NCI-H2196 (cell line): ENCODE results near the gene CDCA4.
"Not testable (repeated sequence)": the region's sequence is repeated elsewhere in the genome, so short reads cannot be mapped to it uniquely, and the experiment has no call there.

Experiments
- DNase-seq: peaks from one replicate; lab custom pipeline; 2025; ENCODE audit not compliant: unreplicated experiment; lab: John Stamatoyannopoulos, UW

The CDCA4 gene

DNA sequence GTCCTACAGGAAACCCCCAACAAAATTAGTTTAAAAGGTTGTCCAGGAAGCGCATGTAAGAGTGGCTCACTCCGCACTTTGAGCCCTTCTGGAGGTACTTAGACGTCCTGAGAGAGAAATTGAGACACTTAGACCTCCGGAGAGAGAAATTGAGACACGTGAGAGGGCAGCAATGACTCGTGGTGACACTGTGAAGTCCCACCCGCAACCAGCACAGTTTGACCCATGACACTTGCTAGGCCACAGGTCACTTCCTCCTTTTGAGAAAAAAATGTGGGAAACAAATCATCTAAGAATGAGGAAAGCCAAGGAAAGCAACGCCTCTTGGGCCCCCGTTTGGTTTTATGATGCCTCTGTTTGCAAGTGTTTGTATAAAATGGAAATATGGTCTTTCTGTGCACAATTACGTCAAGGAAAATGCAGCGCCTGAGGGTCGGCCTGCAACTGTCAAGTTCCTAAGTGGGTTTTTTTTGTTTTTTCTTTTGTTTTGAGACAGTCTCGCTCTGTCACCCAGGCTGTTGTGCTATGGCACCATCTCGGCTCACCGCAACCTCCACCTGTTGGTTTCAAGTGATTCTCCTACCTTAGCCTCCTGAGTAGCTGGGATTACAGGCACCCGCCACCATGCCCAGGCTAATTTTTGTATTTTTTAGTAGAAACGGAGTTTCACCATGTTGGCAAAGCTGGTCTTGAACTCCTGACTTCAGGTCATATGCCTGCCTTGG, 13.6 kb upstream of the CDCA4 start:
- no peak for DNase-seq

DNA sequence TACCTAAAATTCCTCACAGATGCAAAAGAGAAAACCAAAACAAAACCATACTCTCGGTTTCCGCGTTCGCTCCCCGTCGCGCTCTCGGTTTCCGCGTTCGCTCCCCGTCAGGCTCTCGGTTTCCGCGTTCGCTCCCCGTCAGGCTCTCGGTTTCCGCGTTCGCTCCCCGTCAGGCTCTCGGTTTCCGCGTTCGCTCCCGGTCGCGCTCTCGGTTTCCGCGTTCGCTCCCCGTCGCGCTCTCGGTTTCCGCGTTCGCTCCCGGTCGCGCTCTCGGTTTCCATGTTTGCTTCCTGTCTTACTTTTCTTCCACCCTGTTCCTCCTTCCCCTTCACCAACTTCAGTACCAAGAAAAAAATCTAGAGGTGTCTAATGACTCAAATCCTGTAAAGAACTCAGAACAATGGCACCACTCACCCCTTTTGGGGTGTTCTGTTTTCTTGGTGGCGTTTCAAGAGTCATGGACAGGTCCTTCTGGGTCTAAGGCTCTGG, 12.6 kb upstream of the CDCA4 start:
- DNase-seq, result not testable (repeated sequence)

DNA sequence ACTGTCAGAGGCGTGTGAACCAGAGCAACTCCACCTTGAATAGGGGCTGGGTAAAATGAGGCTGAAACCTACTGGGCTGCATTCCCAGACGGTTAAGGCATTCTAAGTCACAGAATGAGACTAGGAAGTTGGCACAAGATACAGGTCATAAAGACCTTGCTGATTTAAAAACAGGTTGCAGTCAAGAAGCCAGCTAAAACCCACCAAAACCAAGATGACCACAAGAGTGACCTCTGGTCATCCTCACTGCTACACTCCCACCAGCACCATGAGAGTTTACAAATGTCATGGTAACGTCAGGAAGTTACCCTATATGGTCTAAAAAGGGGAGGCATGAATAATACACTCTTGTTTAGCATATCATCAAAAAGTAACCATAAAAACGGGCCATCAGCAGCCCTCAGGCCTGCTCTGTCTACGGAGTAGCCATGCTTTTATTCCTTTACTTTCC, 11.6 kb upstream of the CDCA4 start:
- DNase-seq, result peak; percentile 9

DNA sequence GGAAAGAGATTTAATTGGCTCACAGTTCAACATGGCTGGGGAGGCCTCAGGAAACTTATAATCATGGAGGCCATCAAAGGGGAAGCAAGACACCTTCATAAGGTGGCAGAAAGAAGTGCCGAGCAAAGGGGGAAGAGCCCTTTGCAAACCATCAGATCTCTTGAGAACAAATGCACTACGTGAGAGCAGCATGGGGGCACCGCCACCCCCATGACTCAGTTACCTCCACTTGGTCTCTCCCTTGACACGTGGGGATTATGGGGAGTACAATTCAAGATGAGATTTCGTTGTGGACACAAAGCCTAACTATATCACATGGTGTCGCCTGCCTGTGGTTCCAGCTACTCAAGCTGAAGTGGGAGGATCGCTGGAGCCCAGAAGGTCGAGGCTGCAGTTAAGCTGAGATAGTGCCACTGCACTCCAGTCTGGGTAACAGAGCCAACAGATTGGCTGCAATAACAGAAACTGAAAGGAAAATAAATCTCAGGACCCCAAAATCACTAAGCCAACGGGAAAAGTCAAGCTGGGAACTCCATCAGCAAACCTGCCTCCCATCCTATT, 10.0 kb upstream of the CDCA4 start:
- DNase-seq, result no peak

DNA sequence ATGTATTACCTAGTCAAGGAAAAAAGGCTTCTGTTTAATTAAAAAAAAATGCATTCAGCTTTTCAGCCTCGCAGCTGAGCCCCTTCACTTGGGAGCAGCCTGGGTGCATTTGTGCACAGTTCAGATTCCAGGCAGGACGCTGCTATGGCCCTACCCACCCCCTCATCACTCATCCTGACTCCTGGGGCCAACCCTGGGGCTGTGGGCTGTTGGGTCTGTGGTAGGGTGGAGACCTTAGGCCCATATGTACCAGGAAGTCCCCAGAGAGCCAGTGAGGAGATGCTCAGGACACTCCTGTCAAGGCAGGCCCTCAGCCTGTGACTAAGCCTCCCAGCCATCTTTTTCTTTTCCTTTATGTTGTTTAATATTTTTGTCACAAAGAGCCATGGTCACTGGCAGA, 9.3 kb upstream of the CDCA4 start:
- DNase-seq, result no peak

DNA sequence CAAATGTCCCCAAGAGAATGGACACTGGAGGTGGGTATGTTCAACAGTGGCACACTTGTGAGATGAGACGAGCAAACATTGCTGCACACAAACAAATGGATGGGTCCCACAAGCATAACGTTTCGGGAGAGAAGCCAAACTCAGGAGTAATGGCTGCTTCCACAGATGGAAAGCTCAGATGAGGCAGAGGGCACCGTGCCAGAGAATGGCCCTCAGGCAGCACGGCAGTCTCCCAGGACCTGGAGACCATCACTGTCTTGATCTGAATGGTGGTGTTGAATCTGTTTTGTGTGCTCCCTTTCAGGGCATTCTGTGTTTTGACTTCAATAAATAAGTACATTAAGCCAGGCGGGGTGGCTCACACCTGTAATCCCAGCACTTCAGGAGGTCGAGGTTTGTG, 8.5 kb upstream of the CDCA4 start:
- no peak for DNase-seq

DNA sequence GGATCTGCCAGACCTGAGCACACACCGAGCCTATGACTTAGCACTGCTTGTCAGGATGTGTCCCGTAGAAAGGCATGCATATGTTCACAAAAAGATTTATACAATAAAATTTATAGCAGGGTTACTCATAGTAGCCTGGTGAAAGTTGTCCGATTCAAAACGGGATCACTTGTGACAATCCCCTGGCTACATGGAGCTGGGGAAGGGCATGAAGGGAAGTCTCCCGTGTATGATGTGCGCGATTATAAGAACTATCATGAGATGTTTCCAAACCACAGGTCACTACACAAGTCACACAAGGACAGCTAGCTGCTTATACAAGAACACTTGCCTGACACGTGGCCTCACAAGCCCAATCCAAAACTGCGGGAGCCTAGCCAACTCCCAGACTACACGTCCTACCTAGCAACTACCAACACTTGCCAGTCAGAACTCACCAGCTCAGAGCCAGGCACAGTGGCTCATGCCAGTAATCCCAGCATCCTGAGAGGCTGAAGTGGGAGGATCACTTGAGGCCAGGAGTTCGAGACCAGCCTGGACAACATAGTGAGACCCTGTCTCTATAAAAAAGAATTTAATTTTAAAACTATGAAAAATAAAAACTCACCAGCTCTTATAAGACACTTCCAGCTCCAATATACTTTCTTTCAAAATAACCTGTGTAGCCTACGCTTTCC, 7.5 kb upstream of the CDCA4 start:
- no peak for DNase-seq

DNA sequence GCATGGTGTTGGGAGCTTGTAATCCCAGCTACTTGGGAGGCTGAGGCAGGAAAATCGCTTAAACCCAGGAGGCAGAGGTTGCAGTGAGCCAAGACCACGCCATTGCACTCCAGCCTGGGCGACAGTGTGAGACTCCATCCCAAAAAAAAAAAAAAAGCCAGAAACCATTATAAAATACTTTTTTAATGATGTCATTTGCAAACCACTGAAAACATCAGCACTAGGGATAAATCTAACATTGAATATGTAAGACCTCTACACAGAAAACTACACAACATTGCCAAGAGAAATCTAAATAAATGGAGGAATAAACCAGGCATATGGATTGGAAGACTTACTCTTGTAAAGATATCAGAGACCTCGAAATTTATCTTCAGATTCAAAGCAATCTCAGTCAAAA, 6.8 kb upstream of the CDCA4 start:
- DNase-seq, result not testable (repeated sequence)

DNA sequence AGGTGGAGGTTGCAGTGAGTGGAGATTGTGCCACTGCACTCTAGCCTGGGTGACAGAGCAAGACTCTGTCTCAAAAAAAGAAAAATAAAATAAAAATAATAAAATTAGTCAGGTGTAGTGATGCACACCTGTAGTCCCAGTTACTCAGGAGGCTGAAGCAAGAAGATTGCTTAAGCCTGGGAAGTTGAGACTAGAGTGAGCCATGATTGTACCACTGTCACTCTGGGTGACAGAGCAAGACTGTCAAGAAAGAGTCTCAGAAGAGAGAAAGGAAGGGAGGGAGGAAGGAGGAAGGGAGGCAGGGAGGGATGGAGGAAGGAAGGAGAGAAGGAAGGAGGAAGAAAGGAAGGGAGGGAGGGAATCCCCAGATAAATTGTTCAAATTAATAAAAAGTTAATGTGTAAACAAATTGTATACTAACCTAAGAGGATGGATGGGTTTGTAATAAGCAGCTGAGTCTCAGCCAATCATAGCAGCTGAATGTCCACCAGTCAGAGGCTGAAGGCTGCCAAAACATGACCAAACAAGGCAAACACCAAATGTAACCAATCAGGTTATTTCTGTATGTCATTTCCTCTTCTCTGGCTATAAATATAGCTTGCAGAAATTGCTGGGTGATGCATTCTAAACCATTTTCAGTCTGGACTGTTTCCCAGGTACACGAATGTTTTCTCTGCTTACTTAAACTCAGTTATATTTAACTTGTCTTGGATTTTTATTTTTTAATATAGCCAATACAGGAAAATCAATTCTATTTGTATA, 6.1 kb upstream of the CDCA4 start:
- no peak for DNase-seq

DNA sequence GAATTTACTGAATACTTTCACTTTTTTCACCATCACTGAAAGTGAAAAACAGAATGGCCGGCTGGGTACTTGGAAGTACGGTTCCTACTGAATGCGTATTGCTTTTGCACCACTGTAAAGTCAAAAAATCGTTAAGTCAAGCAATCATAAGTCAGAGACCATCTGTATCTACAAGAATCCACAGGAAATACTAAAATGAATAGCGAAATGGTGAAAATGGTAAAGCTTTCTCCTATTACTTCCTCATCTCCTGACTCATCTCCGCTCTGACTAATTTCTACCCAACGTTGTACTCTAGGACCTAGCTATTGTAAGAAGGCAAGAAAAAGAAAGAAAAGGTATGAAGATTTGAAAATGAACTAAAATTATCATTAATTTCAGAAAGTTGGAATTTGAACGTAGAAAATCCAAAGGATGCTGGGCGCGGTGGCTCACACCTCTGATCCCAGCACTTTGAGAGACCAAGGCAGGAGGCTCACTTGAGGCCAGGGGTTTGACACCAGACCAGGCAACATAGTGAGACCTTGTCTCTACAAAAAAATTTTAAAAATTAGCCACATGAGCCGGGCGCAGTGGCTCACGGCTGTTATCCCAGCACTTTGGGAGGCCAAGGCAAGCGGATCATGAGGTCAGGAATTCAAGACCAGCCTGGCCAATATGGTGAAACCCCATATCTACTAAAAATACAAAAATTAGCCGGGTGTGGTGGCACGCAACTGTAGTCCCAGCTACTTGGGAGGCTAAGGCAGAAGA, 5.3 kb upstream of the CDCA4 start:
- no peak for DNase-seq

DNA sequence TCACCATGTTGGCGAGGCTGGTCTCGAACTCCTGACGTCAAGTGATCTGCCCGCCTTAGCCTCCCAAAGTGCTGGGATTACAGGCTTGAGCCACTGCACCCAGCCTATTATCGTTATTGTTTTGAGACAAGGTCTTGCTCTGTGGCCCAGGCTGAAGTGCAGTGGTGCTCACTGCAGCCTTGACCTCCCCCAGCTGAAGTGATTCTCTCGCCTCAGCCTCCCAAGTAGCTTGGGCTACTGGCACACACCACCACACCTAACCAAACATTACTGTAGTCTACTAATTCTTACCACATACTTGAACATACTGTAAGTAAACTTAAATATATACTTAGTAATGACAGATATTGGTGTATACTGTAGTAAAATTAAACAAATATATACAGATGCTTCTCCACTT, 4.5 kb upstream of the CDCA4 start:
- no peak for DNase-seq

DNA sequence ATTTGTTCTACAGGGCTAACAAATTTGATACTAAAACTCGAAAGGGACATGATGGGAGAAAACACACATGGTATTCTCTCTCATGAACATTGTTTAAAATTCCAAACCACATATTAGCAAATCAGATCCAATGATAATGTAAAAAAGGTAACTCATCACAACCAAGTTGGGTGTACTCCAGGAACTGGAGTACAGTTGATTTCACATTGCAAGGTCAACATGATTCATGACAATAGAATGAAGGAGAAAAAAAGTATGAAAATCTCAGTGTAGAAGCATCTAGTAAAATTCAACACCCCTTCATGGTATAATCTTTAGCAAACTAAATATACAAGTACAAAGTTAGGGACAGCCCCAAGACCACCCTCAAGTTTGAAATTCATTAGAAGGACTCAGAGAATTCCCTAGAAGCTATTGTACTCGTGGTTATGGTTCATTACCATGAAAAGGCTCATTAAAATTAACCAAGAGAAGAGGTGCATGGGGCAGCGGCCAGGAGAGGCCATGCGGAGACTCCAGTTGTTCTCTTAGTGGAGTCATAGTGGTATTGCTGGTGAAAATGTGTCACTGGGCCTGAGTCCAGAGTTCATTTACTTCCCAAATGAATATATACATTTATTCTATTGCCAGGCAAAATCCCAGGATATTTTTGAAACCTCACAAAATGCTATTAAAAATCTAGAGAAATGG, 3.1 kb upstream of the CDCA4 start:
- no peak for DNase-seq

DNA sequence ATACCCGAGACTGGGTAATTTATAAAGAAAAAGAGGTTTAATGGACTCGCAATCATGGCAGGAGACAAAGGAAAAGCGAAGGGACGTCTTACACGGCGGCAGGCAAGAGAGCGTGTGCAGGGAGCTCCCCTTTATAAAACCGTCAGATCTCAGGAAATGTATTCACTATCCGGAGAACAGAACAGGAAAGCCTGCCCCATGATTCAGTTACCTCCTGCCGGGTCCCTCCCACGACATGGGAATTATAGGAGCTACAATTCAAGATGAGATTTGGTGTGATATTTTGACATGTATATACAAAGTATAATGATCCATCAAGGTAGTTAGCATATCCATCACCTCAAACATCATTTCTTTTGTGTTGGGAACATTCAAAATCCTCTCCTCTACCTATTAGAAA, 2.3 kb upstream of the CDCA4 start:
- no peak for DNase-seq

DNA sequence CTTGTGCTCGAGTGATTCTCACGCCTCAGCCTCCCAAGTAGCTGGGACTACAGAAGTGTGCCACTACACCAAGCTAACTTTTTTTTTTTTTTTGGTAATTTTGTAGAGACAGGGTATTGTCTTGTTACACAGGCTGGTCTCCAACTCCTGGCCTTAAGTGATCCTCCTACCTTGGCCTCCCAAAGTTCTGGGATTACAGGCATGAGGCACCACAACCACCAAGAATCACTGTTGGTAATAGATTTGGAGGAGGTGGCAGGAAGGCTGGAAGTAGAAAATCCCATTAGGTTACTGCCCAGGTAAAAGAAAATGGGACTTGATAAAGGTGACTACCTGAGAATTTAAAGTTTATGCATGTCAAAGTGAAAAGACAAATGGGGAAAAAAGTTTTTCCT, 1.4 kb upstream of the CDCA4 start:
- DNase-seq, result no peak

DNA sequence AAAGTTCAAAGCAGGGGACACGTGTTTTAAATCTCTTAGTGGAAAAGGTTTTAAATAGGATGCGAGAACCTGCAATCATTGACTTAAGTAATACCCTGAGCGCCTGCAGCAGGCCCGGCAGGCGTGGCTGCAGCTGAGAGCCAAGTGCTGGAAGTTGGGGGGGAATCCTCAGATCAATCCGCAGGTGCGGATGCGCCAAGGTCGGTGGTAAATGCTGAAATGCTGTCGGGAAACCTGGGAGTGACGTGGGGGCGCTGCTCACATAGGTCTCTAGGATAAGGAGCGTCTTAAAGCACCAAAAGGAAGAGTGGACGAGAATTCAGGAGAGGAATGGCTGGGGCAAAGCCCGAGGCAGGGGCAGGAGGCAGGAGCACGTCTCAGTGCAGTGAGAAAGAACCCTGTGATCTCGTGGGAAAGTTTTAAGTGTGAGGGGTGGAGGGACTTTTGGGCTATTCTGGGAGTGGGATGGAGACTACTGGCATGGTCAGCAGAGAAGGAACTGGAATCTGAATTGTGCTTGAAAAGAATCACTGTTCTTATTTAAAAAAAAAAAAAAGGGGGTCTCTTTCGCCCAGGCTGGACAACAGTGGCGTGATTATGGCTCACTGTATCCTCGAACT, 883 bp upstream of the CDCA4 start:
- DNase-seq, result peak; percentile 23

DNA sequence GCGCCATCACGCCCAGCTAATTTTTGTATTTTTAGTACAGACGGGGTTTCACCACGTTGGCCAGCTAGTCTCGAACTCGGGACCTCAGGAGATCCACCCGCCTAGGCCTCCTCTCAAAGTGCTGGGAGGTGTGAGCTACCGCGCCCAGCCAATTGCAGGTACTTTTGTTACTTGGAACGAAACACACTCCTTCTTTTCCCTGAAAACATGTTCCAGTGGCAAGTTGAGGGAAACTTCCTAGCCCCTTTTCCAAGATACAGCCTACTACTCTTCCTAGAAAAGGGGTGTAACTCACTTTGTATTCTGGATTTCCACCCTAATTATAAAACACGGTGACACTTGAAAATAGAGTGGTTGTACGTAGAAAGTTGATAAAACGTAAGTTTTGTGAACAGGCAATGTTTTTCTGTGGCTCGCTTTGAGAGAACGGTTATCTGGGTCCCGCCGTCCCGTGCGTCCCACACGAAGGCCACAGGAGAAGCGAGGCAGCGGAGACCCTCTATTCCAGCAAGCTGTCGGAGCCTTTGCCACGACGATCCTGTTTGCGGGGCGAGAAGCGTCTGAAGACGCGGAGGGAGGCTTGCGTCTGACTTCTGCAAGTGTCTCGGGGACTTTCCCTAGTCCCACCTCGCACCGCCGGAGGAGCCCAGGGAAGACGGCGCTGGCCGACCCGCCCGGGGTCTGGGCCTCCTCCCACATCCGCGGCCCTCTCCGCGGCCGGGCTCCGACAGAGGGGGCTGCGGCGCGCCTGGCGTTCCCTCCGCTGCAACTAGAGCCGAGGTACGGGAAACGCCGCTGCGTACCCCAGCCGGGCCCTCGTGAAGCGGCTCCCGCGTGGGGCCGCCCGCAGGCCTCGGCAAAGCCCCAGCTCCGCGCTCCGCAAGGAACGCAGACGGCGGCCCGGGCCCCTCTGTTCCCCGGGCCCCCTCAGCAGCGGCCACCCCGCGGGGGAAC, 745 bp downstream of the CDCA4 start:
- no peak for DNase-seq

DNA sequence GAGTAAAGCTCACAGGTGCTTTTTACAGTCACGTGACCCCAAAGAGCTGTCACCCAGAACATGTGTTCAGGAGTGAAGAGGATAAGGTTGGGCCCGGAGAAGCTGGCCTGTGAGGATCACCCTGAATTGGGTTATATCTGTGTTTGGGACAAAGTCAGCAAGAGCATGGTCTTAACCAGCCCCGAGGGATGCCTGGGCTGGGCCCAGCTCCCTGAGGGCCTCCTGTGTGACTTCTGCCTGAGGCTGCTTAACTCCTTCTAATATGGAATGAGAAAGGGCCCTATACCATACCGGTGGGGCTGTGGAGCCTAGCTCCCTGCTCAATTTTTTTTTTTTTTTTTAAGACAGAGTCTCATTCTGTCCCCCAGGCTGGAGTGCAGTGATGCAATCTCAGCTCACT, 2.5 kb downstream of the CDCA4 start:
- DNase-seq, result no peak

DNA sequence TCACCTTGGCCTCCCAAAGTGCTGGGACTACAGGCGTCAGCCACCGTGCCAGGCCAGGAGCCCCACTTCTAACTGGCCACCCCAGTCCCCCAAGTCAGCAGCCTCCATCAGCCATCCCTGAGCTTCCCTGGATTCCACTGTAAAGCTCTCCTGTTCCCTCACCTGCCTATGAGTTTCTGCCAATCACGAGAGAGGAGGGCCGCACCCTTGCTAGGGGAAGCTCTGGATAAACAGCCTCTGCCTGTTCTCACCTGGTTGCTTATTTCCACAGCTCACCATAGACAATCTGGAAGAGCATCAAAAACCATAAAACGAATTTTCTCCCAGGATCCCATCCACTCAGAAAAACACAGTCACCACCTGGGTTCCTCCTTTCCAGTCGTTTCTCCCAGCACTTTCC, 5.0 kb downstream of the CDCA4 start:
- no peak for DNase-seq

DNA sequence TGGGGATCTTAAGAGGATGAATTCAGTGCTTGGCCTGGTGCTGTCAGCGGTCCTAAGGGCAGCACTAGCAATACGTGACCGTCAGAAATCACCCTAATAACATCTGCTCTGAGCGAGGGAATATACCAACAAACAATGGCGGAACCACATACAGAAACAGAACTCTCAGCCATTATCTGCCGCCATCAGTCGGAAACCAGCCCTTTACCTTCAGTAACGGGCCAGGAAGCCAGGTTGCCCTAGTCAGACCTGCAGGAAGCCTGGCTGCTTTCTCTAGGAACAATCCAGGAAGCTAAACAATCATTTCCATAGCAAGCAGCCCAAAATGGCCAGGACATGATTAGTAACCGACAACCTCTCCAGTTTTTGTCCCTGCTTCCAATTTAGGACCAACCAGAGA, 5.6 kb downstream of the CDCA4 start:
- DNase-seq, result no peak
